Neural cell (in vitro differentiated cells): ENCODE measurements around the gene UACA.

Experiments
- CTCF ChIP-seq: fragments of 450-650 bp; IDR thresholded peaks from 2 replicates; pipeline ENCODE4 v1.5.1; 2014; ENCODE audit warnings: antibody characterized with exemption, mild to moderate bottlenecking, moderate library complexity; ENCODE audit not compliant: poor library complexity, severe bottlenecking
- EP300 ChIP-seq: fragments of 450-650 bp; conservative IDR thresholded peaks from 2 replicates; pipeline ENCODE4 v1.6.1; 2014; ENCODE audit warnings: antibody characterized with exemption, mild to moderate bottlenecking, moderate library complexity; ENCODE audit not compliant: poor library complexity, severe bottlenecking
- EZH2 ChIP-seq: fragments of 200-600, 300-800 bp; shearing (Covaris generic), sonication (generic); IDR thresholded peaks from 2 replicates; pipeline ENCODE4 v1.6.1; 2014; ENCODE audit warnings: antibody characterized with exemption, low read length, borderline replicate concordance, mild to moderate bottlenecking; ENCODE audit not compliant: insufficient read depth, poor library complexity, severe bottlenecking
- RAD21 ChIP-seq: fragments of 450-650 bp; conservative IDR thresholded peaks from 2 replicates; pipeline ENCODE4 v1.6.1; 2014; ENCODE audit warnings: antibody characterized with exemption, mild to moderate bottlenecking, moderate library complexity

GRCh38 chr15:70767667-70768066, 4.3 kb upstream of the UACA start:
- TF ChIP-seq CTCF (no peak), RAD21 (no peak), EP300 (no peak), EZH2 (no peak)
